GM21423 (cell line): ENCODE results near the gene ICA1.

Source experiments
- ATAC-seq: cut with Tn5 transposase; IDR thresholded peaks from one replicate; pipeline ENCODE4 v1.9.1; 2021; ENCODE audit warnings: mild to moderate bottlenecking, moderate library complexity; ENCODE audit not compliant: unreplicated experiment

Gene ICA1

GRCh38 chr7:8228766-8229674 lies 32.9 kb downstream of the ICA1 start:
- ATAC-seq = no peak

- no peak for ATAC-seq
Measured at GRCh38 chr7:8228068-8228467, 33.9 kb downstream of the ICA1 start.

- no peak for ATAC-seq
Measured at GRCh38 chr7:8227261-8227660, 34.7 kb downstream of the ICA1 start.

GRCh38 chr7:8226501-8226900 lies 35.5 kb downstream of the ICA1 start:
- no peak for ATAC-seq

- no peak for ATAC-seq
Measured at GRCh38 chr7:8221567-8221966, 40.4 kb downstream of the ICA1 start.

- no peak for ATAC-seq
Measured at GRCh38 chr7:8221101-8221495, 40.9 kb downstream of the ICA1 start.

GRCh38 chr7:8220376-8221100 lies 41.4 kb downstream of the ICA1 start:
- no peak for ATAC-seq

- ATAC-seq = no peak
Measured at GRCh38 chr7:8217200-8218068, 44.5 kb downstream of the ICA1 start.

GRCh38 chr7:8216334-8216690 lies 45.7 kb downstream of the ICA1 start:
- ATAC-seq = no peak

- ATAC-seq = no peak
Measured at GRCh38 chr7:8215648-8216333, 46.2 kb downstream of the ICA1 start.

GRCh38 chr7:8214244-8214824 lies 47.6 kb downstream of the ICA1 start:
- ATAC-seq = no peak

- no peak for ATAC-seq
Measured at GRCh38 chr7:8213381-8213780, 48.6 kb downstream of the ICA1 start.

GRCh38 chr7:8212638-8213037 lies 49.3 kb downstream of the ICA1 start:
- ATAC-seq = no peak

- ATAC-seq = no peak
Measured at GRCh38 chr7:8211725-8212096, 50.3 kb downstream of the ICA1 start.

- ATAC-seq = no peak
Measured at GRCh38 chr7:8210845-8211724, 50.9 kb downstream of the ICA1 start.

GRCh38 chr7:8209353-8209752 lies 52.6 kb downstream of the ICA1 start:
- no peak for ATAC-seq

GRCh38 chr7:8208816-8209215 lies 53.2 kb downstream of the ICA1 start:
- no peak for ATAC-seq

- ATAC-seq = no peak
Measured at GRCh38 chr7:8206956-8207355, 55.0 kb downstream of the ICA1 start.

GRCh38 chr7:8205537-8205936 lies 56.4 kb downstream of the ICA1 start:
- ATAC-seq = no peak

GRCh38 chr7:8205031-8205387 lies 57.0 kb downstream of the ICA1 start:
- no peak for ATAC-seq
